Naive thymus-derived CD8-positive, alpha-beta T cell (primary cell): ENCODE measurements around the gene EHD4. TPM values are rescaled to one million over a fixed set of nuclear protein-coding genes. Genes with fewer than 3 reads are reported as not detected.

Source experiments
- ATAC-seq, 2 donors: fragments of 150-1000 bp; cut with Tn5 transposase in 1 of 2; sonication (Bioruptor Pico), chemical (Tn5 transposase) in 1 of 2; 1 replicate in 1 of 2; 2 replicates in 1 of 2; pipeline ENCODE4 v1.10.0; 2021; ENCODE audit warnings: mild to moderate bottlenecking in 2 of 2, moderate library complexity in 2 of 2
- POLR2A ChIA-PET: fragments of 350-600 bp; sonication (Branson Sonifier 250); formaldehyde crosslinking; loops from one replicate; lab custom pipeline; 2021; ENCODE audit warnings: antibody characterized with exemption; lab: Charles Lee
- DNase-seq, 10 donors: peaks; one replicate each; pipeline versions ENCODE4 v3.0.0 to v3.0.0-alpha.2; 2020 to 2022
- H3K27ac Mint-ChIP-seq, 10 donors: one replicate each; pipeline ENCODE4 v1.8.0; 2020 to 2022; ENCODE audit warnings: mild to moderate bottlenecking in 10 of 10, mixed read lengths in 10 of 10, moderate library complexity in 4 of 10, inconsistent platforms in 1 of 10
- H3K27me3 Mint-ChIP-seq, 5 donors: one replicate each; pipeline ENCODE4 v1.8.0; 2021 to 2022; ENCODE audit warnings: mixed read lengths in 5 of 5
- H3K36me3 Mint-ChIP-seq, 3 donors: one replicate each; pipeline ENCODE4 v1.8.0; 2020 to 2022; ENCODE audit warnings: mixed read lengths in 3 of 3, mild to moderate bottlenecking in 2 of 3, inconsistent platforms in 1 of 3
- H3K4me1 Mint-ChIP-seq, 4 donors: one replicate each; pipeline ENCODE4 v1.8.0; 2021 to 2022; ENCODE audit warnings: mixed read lengths in 4 of 4
- H3K4me3 Mint-ChIP-seq, 10 donors: one replicate each; pipeline ENCODE4 v1.8.0; 2020 to 2022; ENCODE audit warnings: mild to moderate bottlenecking in 10 of 10, mixed read lengths in 10 of 10, moderate library complexity in 6 of 10, inconsistent platforms in 1 of 10
- H3K9me3 Mint-ChIP-seq, 9 donors: one replicate each; pipeline ENCODE4 v1.8.0; 2020 to 2022; ENCODE audit warnings: mixed read lengths in 9 of 9, mild to moderate bottlenecking in 3 of 9, inconsistent platforms in 1 of 9, moderate library complexity in 1 of 9
- polyA plus RNA-seq, 3 donors: library from polyadenylated mRNA; unstranded; fragments of 300-500 nt; fragmentation: Illumina TruSeq; gene quantifications; one replicate each; pipeline ENCODE4 v1.2.3, GENCODE V29; 2021
- total RNA-seq, 8 experiments: library from RNA in 2 of 8; stranded (reverse) in 2 of 8; gene quantifications; one replicate each; pipeline ENCODE4 v1.2.3 and lab custom pipeline; 2021 to 2026

The EHD4 gene
- total and polyA plus RNA-seq, 5 experiments from 2014 or later, result 5.2 to 10.4 (median 7.6) TPM

DNA sequence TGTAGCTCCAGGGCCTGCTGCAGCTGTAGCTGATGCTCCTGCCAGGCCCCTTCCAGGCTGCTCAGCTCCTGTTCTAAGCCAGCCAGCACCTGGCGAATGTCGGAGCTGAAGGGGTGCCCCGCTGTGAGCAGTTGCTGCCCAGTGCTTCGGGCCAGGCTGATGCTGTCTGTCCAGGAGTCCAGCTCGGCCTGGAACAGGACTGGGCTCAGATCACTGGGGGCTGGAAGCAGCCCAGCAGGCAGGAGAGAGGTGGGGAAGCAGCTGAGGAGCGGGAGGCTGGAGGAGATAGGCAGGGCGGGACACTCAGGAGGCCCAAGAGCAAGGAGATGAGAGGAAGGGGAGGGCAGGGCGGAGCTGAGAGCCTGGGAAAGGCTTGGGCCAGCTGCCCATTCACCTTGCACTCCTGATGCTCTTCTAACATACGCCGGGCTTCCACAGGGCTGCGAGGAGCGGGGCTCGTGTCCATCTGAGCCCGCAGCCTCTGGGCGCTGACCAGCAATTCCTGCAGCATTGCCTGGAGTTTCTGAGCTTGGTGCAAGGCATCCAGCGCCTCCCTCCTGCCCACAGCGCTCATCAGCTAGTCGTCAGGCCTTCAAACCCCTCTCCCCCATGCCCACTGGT is 110.5 kb downstream of the EHD4 start:
- H3K4me1 Mint-ChIP-seq, result peaks cover 4 to 17% (median 8%) of the 10 kb centered on the region in 4 donors
- H3K27me3 Mint-ChIP-seq, result no peaks in the 10 kb centered on the region
- no peaks in the 10 kb centered on the region for H3K36me3 Mint-ChIP-seq
- no peak overlapping the region for H3K4me3 Mint-ChIP-seq
- no peaks in the 10 kb centered on the region for H3K9me3 Mint-ChIP-seq
- ATAC-seq (no peak), DNase-seq (no peak)
- POLR2A ChIA-PET, result interaction anchor here (1.2 to 1.5 kb wide), 4 partner anchors 8 to 29 kb away, joined by 3 read pairs; no protein-coding TSS in a partner anchor
- H3K27ac Mint-ChIP-seq, result peak overlapping the region in 1 of 10 donors; percentile 41

- H3K9me3 Mint-ChIP-seq, result no peaks in the 10 kb centered on the region
- no peaks in the 10 kb centered on the region for H3K36me3 Mint-ChIP-seq
- peaks cover 4 to 17% (median 8%) of the 10 kb centered on the region in 4 donors for H3K4me1 Mint-ChIP-seq
- DNase-seq (no peak), ATAC-seq (no peak)
- peak overlapping the region in 2 of 10 donors; percentile 37 to 63 for H3K27ac Mint-ChIP-seq
- H3K4me3 Mint-ChIP-seq, result no peak overlapping the region
- H3K27me3 Mint-ChIP-seq, result no peaks in the 10 kb centered on the region
- POLR2A ChIA-PET, result no interaction called here
Measured at GRCh38 chr15:41860049-41860828, 112.1 kb downstream of the EHD4 start.

- POLR2A ChIA-PET, result no interaction called here
- H3K36me3 Mint-ChIP-seq, result no peaks in the 10 kb centered on the region
- H3K27ac Mint-ChIP-seq, result peak overlapping the region in 1 of 10 donors; percentile 34
Measured at GRCh38 chr15:41858756-41859155, 113.6 kb downstream of the EHD4 start.

DNA sequence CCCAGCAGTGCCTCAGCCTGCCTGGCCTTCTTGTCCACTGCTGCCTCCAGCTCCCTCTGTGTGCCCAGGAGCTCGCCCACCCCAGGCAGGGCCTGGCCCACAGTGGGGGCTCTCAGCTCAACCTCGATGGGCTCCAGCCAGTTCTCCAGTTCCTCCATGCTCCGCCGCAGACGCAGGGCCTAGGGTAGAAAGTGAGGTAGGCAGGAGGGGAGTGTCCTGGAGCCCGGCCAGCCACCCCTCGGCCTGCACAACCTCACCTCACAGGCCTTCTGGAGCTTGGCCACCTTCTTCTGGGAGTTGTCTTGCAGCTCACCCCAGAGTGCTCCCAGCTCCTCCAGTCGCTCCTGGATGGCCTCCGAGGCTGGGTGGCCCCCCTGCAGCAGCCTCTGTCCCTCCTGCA is 115.0 kb downstream of the EHD4 start:
- no peaks in the 10 kb centered on the region for H3K36me3 Mint-ChIP-seq
- no peak overlapping the region for H3K4me3 Mint-ChIP-seq
- H3K4me1 Mint-ChIP-seq, result peaks cover 3 to 12% (median 6%) of the 10 kb centered on the region in 4 donors
- no peak for ATAC-seq
- POLR2A ChIA-PET, result no interaction called here
- H3K9me3 Mint-ChIP-seq, result no peaks in the 10 kb centered on the region
- peak overlapping the region in 1 of 10 donors; percentile 34 for H3K27ac Mint-ChIP-seq
- no peak for DNase-seq
- H3K27me3 Mint-ChIP-seq, result no peaks in the 10 kb centered on the region

More at GRCh38 chr15:41858756-41859155, 113.6 kb downstream of the EHD4 start:
- H3K9me3 Mint-ChIP-seq, result no peaks in the 10 kb centered on the region
- DNase-seq (no peak), ATAC-seq (no peak)
- H3K4me3 Mint-ChIP-seq, result no peak overlapping the region
- H3K27me3 Mint-ChIP-seq, result no peaks in the 10 kb centered on the region
- H3K4me1 Mint-ChIP-seq, result peaks cover 4 to 17% (median 8%) of the 10 kb centered on the region in 4 donors

DNA sequence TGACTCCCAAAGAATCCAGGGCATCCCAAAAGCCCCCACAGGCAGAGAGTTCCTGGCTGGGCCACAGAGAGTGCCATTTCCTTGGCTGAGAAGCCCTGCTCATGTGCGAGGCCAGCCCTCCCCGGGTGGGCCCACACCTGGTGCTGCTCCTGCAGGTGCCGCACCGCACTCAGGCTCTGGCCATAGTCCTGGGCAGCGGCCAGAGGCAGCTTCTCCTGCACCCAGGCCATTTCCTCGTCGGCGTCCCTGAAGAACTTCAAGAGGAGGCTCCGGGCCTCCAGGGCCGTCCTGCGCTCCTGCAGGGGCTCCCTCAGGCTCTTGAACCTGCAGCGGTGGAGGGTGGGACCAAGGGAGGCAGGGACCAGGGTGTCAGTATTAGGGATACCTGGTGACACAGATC is 115.6 kb downstream of the EHD4 start:
- POLR2A ChIA-PET, result no interaction called here
- no peak overlapping the region for H3K4me3 Mint-ChIP-seq
- ATAC-seq (no peak), DNase-seq (no peak)
- peaks cover 3 to 12% (median 6%) of the 10 kb centered on the region in 4 donors for H3K4me1 Mint-ChIP-seq
- no peaks in the 10 kb centered on the region for H3K27me3 Mint-ChIP-seq
- no peak overlapping the region for H3K27ac Mint-ChIP-seq
- no peaks in the 10 kb centered on the region for H3K36me3 Mint-ChIP-seq
- no peaks in the 10 kb centered on the region for H3K9me3 Mint-ChIP-seq

DNA sequence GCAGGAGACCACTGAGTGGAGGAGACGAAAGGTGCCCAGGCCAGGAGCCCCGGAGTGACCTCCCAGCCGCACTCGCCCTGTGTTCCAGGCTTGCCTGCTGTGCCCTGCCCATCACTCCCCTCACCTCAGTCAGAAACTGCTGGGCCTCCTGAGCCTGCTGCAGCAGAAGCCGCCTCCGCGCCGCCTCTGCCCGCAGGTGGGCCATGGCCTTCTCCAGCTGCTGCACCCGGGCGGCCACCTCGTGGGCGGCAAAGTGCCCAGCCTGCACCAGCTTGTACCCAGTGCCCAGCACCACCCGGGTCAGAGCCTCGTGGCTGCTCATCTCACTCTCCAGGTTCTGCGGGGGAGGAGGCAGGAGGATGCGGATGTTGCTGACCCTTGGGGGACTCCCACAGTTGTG is 116.1 kb downstream of the EHD4 start:
- Mint-ChIP-seq H3K27ac (no peak overlapping the region), H3K4me3 (no peak overlapping the region), H3K27me3 (no peaks in the 10 kb centered on the region), H3K36me3 (no peaks in the 10 kb centered on the region), H3K9me3 (no peaks in the 10 kb centered on the region), H3K4me1 (peaks cover 3 to 12% (median 6%) of the 10 kb centered on the region in 4 donors)
- POLR2A ChIA-PET, result no interaction called here
- ATAC-seq, result no peak
- DNase-seq, result no peak

GRCh38 chr15:41855261-41855961 is 116.9 kb downstream of the EHD4 start:
- Mint-ChIP-seq H3K27ac (no peak overlapping the region), H3K4me3 (no peak overlapping the region), H3K4me1 (peaks cover 3 to 10% (median 5%) of the 10 kb centered on the region in 4 donors), H3K36me3 (no peaks in the 10 kb centered on the region), H3K9me3 (no peaks in the 10 kb centered on the region), H3K27me3 (no peaks in the 10 kb centered on the region)
- no peak for ATAC-seq
- no peak for DNase-seq
- POLR2A ChIA-PET, result no interaction called here

- POLR2A ChIA-PET, result interaction anchor here (1.0 kb wide), 1 partner anchor 8 kb away, joined by 3 read pairs; no protein-coding TSS in a partner anchor
- ATAC-seq (no peak), DNase-seq (no peak)
- Mint-ChIP-seq H3K27ac (peak overlapping the region in 1 of 10 donors; percentile 88), H3K4me3 (no peak overlapping the region), H3K27me3 (no peaks in the 10 kb centered on the region), H3K36me3 (no peaks in the 10 kb centered on the region), H3K4me1 (peaks cover 0 to 4% (median 0%) of the 10 kb centered on the region in 4 donors), H3K9me3 (no peaks in the 10 kb centered on the region)
Measured at GRCh38 chr15:41854443-41854842, 117.9 kb downstream of the EHD4 start.

GRCh38 chr15:41853831-41854230 is 118.5 kb downstream of the EHD4 start:
- no peaks in the 10 kb centered on the region for H3K27me3 Mint-ChIP-seq
- no peak for DNase-seq
- H3K4me1 Mint-ChIP-seq, result peaks cover 0 to 4% (median 1%) of the 10 kb centered on the region in 4 donors
- H3K9me3 Mint-ChIP-seq, result no peaks in the 10 kb centered on the region
- H3K27ac Mint-ChIP-seq, result no peak overlapping the region
- ATAC-seq, result no peak
- no peak overlapping the region for H3K4me3 Mint-ChIP-seq
- H3K36me3 Mint-ChIP-seq, result peaks cover 0 to under 1% (median 0%) of the 10 kb centered on the region in 3 donors
- POLR2A ChIA-PET, result interaction anchor here (0.6 to 1.4 kb wide), 3 partner anchors 9 to 442 kb away, joined by 3 read pairs; no protein-coding TSS in a partner anchor

GRCh38 chr15:41852736-41853590 is 119.4 kb downstream of the EHD4 start:
- Mint-ChIP-seq H3K27me3 (no peaks in the 10 kb centered on the region), H3K4me3 (no peak overlapping the region), H3K9me3 (no peaks in the 10 kb centered on the region), H3K36me3 (peaks cover 0 to 9% (median 3%) of the 10 kb centered on the region in 3 donors), H3K4me1 (peaks cover 0 to 5% (median 2%) of the 10 kb centered on the region in 4 donors), H3K27ac (no peak overlapping the region)
- POLR2A ChIA-PET, result interaction anchor here (1.3 to 1.4 kb wide), 3 partner anchors 8 to 40 kb away, joined by 3 to 5 read pairs (median 3); partner anchors contain the start of gene PLA2G4B
- DNase-seq (no peak), ATAC-seq (no peak)

- DNase-seq, result no peak
- no peaks in the 10 kb centered on the region for H3K27me3 Mint-ChIP-seq
- no peak for ATAC-seq
- no peak overlapping the region for H3K4me3 Mint-ChIP-seq
- H3K36me3 Mint-ChIP-seq, result peaks cover 0 to 18% (median 5%) of the 10 kb centered on the region in 3 donors
- POLR2A ChIA-PET, result interaction anchor here (0.8 to 1.4 kb wide), 4 partner anchors 14 to 83 kb away, joined by 3 to 5 read pairs (median 4); partner anchors contain the start of gene PLA2G4B
- H3K9me3 Mint-ChIP-seq, result no peaks in the 10 kb centered on the region
- peak overlapping the region in 1 of 10 donors; percentile 29 for H3K27ac Mint-ChIP-seq
- peaks cover 0 to 8% (median 2%) of the 10 kb centered on the region in 4 donors for H3K4me1 Mint-ChIP-seq
Measured at GRCh38 chr15:41851755-41852370, 120.5 kb downstream of the EHD4 start.
